Stimulated activated CD4-positive, alpha-beta T cell treated with anti-CD3 and anti-CD28 coated beads, TNF-alpha, amount 100 ng/mL, for 24 hours (primary cell): ENCODE measurements around the gene SCLY.
A peak's percentile ranks its signal among the peaks of the same experiment; 100 is the strongest.

Experiments used
- DNase-seq, 3 experiments: peaks; one replicate each; pipeline ENCODE4 v3.0.0-alpha.2; 2020; ENCODE audit warnings: low read depth in 3 of 3

The SCLY gene

DNA sequence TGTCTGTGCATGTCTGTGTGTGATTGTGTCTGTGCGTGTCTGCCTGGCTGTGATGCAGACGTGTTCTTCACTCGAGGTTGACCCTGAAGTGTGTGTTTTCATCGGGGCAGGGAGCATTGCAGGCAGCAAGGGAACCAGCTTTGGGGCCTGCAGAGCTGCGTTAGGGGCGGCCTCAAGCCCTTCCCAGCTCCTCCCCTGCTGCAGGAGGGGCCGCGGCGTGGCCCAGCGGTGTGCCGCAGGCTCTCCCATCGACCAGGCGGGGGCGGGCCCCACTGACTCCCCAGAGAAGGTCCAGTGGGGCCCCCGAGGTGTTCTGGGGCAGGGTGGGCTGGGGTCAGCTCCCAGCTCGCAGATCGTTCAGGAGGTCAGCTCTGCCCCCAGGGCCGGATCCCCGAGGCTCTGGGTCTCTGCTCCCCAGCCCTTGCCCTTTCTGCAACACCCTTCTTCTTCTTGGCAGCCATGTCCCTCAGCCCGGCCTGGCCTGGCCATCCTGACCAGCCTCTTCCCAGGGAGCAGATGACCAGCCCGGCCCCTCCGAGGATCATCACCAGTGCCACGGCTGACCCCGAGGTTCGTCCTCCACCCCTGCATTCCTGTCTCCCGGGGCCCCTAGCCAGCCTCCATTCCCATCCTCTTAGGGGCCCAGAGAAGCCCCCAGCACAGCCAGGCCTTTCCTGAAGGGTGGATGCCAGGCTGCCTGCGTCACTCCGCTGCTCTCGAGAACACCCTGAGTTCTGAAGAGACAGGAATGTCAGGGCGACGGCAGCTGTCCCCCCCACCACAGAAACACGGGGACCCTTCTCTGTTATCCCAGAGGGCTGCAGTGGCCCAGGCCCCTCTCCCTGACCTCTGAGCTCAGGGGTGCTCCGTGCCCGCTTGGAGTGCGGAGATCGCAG lies 66.6 kb downstream of the SCLY start:
- DNase-seq = no peak

GRCh38 chr2:238128061-238128440 lies 67.2 kb downstream of the SCLY start:
- DNase-seq = no peak

DNA sequence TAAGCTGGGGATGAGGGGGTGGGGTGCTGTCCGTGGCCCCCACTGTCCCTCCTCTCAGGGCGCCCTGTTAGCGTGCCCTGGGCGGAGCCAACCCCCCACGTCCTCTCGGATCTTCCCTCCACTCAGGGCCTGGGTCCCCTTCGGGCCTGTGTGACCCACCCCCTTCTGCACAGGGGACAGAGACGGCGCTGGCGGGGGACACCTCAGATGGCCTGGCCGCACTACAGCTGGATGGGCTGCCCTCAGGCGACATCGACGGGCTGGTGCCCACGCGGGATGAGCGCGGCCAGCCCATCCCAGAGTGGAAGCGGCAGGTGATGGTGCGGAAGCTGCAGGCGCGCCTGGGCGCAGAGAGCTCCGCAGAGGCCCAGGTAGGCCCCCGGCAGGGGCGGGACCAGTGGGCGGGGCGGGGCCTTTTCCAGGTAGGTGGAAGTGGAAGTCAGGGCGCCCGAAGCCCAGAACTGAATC lies 67.8 kb downstream of the SCLY start:
- no peak for DNase-seq

- no peak for DNase-seq
Measured at GRCh38 chr2:238129166-238130010, 68.6 kb downstream of the SCLY start.

GRCh38 chr2:238130111-238130695 lies 69.4 kb downstream of the SCLY start:
- no peak for DNase-seq

- no peak for DNase-seq
Measured at GRCh38 chr2:238130696-238131628, 70.2 kb downstream of the SCLY start.

DNA sequence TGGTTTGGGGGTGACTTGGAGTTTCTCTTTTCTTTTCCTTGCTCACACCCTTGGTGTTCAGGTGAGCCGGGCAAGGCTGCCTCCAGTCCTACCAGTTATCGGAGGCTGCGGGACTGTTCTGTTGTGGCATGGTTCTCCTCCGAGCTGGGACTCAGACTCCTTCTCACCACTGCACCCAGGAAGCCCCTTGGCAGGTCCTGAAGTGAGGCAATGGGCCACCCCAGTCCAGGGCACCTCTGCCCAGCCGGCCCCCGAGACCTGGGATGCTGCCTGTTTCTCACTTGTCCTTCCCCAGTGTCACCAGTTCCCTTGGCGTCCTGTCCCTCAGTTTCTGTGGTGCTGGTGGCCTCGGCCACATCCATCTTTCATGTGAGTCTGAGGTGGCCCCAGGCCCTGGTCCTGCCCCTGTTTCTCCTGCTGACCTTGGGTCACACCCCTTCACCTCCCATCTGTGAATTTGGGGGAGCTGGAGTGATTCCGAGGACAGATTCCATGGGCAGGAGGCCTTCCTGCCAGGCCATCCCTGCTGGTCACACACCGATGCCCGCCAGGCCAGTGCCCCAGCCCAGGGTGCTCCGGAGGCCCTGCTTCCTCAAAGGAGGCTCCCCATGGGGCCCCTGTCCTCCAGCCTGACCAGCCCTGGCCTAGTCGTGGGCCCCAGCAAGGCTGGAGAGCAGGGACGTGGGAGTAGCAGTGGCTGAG lies 71.1 kb downstream of the SCLY start:
- DNase-seq = no peak

DNA sequence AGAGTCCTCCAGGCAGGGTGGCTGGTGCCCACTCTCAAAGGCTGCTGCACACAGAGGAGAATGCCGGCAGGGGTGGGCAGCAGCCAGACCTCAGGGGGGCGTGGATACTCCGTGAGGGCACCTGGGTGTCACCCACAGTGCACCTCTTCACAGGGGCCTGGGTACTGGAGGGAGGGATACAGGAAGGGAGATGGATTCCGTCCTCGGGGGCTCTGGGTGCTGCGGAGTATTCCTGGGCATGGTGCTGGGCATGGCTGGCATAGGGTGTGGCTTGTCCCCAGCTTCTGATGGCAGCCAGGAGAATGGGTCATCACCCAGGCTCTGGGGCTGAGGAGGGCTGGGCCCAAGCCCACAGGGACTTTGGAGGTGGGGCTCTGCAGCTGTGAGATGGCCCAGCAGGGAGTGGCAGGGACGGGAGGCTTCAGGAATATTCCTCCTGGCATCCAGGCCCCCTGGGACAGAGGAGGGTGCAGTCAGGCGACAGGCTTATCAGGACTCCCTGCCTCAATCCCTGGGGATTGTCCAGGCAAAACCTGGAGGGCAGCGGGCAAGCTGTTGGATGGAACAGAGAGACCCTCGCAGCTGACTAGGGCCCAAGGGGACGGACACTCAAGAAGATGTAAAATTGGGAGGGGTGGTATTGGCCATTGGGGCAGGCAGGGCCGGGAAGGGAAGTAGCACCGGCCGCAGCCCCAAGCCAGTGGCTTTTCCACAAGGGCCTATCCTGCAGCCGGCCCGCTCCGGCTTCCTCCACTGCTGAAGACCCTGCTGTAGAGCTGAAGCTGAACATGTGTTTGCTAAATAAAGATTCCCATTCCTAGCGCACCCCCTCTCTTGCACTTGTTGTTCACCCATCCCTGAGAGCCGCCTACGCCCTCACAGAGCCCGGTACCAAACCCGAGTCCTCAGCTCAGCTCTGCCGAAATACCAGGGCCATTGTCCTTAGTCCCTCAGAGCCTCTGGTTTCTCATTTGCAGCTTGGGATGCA lies 72.0 kb downstream of the SCLY start:
- no peak for DNase-seq

DNA sequence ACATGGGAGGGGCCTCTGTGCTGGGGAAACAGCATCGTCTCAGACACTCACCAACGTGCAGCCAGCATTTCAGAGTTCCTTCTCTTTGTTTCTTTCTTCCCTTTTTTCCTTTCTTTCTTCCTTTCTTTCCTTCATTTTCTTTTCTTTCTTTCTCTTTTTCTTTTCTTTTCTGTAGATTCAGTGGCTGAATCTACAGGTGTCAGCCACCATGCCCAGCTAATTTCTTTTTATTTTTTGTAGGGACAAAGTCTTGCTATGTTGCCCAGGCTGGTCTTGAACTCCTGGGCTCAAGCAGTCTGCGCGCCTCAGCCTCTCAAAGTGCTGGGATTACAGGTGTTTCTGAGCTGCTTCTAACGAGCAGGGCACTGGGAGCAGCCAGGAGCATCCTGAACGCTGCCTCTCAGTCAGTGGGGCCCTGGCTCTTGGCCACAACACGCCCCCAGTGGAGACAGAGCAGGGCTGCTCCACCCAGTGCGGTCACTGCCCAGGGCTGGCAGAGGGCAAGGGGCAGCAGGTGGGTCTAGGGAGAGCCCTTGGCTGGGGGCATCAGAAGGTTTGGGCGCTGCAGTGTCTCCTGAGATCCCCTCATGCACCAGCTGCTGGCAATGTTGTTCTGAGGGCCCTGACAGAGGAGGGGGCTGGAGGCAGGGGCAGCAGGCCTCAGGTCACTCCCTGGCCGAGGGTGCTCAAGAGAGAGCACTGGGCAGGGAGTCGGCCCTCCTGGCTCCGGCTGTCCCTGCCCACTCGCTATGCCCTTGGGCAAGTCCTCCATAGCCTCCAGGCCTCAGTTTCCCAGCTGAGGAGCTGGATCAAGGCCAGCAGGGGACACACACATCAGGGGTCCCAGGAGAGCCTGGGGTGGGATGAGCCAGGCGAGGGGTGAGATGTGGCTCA lies 72.9 kb downstream of the SCLY start:
- no peak for DNase-seq

DNA sequence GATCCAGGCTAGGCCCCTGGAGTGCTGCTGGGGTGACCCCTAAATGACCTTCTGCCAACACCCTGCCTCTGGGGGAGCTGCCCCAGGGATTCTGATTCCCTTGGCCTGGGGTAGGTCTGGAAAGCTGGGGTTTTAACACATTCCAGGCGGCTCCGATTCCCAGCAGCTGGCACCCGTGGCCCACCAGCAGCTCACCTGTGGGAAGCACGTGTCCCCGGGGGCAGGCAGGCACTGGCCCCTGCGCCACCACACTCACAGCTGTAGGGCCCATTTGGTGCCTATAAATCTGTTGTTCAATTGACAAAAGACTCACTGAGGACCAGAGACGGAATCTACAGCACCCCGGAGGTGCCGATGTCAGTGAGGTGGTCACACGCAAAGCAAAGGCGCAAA lies 73.6 kb downstream of the SCLY start:
- DNase-seq = no peak

- DNase-seq = no peak
Measured at GRCh38 chr2:238135601-238136150, 74.9 kb downstream of the SCLY start.

GRCh38 chr2:238136820-238137537 lies 76.2 kb downstream of the SCLY start:
- DNase-seq = no peak

DNA sequence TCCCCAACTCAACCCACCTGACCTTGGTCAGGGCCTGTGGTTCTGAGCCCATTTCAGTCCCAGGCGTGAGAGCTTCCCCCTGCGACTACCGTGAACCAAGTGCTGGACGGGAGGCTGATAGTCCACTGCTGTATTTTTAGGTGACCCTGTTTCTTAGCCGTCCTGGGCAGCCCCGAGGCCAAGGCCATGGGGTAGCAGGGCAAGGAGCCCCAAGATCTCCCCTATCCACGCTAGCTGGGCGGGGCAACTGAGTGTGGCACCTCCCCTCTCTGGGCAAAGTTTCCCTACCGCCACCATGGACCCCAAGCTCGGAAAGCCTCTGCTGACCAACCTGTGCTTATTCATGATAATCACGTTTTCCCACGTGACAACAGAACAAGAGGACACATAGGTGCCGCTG lies 77.1 kb downstream of the SCLY start:
- DNase-seq = no peak

GRCh38 chr2:238138331-238139195 lies 77.8 kb downstream of the SCLY start, which contains the start of gene KLHL30:
Gene KLHL30, plus strand, starts transcription at chr2:238138668. Its CDS starts 2,087 bp downstream, at chr2:238140755.
- DNase-seq = no peak

DNA sequence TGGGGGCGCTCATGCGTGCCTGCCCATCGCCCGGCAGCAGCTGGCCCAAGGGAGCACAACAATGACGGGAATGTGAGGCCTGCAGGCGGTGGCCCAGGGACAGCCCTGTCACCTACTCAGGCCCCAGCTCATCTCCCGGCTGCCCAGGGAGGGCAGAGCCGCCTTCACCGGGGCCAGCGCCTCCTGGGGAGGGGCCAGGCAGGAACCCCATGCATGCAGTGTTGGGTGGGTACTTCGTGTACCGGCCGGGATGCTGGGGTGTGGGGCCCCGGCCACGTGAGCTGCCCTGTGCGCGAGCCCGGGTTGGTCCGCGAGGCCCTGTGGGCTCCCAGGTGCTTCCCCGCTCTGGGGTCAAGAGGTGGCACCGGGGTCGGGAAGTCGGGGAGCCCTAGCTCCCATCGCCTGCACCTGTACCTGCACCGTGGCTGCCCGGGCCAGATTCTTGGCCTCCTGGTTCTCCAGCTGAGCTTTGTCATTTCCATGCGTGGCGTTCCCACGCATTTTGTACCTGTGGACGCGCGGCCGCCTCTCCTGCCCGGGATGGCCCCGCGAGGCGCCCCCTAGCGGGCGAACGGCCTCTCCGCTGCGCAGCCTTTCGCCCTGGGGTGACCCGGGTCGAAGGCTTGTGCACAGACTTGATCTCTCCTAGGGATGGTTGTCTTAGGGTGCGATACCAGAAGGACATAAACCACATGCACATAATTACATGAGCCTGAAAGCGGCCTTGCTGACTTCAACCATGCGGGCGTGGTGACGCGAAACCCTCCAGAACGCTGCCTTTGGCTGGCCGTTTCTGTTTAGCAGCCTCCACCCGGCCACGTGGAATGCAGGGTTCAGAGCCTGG lies 78.6 kb downstream of the SCLY start:
- DNase-seq = peak in 1 of 3 experiments; percentile 40
